ENCODE data around the gene GALNT2.

GALNT2 gene

GRCh38 chr1:230268371-230269170, 201.5 kb downstream of the GALNT2 start:
- no peak for DNase-seq

GRCh38 chr1:230270185-230270558, 203.1 kb downstream of the GALNT2 start:
- no peak for DNase-seq

DNA sequence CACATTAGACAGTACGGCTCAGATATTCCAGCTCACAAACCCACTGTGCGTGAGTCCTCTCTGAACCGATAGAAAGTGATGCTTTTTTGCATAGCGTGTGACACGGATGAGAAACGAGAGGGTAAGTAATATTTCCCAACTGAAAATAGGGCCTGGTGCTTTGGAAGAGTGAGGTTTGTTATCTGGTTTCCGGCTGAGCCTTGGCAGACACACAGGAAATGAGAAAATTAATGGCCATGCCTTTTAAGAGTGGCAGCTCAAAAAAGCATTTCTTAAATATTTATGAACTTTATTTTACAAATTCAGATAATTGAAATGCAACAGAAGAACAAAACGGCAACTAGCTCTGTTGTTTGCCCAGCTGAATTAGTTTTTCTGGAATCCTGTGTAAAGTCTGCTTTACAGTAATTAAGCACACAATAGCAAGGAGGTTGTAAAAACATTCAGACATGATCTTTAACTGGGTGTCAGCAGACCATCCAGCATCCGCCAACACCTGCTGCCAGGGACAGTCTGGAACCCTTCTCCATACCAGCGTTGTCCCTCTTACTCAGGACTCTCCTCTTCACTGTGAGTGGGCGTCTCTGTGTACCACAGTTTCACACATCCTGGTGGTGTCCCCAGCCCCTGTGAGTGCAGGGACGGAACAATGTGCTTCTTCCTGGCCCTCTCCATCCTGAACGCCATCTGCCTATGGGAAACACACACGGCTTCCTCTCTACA, 203.7 kb downstream of the GALNT2 start:
- DNase-seq: peak; percentile 41

DNA sequence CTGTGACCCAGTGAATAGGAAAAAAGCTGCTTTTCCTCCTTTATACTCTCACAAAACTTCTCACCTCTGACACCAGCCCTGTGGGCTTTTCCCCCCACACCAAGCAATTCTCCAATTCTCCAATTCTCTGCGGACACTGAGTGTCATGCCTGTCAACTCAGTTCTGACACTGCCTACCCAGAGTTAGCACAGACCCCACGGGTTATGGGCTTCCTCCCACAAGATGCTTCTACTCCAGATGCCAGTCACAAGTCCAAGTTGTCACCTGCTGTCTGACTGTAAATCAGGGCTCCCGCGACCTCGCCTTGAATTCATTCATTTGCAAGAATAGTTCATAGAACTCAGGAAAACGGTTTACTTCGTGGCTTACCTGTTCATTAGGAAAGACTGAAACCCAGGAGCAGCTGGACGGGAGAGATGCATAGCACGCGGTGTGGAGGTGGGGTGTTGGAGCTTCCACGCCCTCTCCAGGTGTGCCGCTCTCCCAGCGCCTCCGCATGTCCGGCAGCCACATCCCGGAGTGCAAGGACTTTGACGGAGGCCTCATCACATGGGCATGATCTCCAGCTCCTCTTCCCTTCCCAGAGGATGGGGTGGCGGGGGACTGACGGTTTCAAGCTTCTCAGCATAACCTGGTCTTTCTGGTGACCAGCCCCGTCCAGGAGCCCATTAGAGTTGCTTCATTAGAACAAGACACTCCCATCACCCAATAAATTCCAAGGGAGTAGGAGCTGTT, 204.4 kb downstream of the GALNT2 start:
- DNase-seq: no peak

DNA sequence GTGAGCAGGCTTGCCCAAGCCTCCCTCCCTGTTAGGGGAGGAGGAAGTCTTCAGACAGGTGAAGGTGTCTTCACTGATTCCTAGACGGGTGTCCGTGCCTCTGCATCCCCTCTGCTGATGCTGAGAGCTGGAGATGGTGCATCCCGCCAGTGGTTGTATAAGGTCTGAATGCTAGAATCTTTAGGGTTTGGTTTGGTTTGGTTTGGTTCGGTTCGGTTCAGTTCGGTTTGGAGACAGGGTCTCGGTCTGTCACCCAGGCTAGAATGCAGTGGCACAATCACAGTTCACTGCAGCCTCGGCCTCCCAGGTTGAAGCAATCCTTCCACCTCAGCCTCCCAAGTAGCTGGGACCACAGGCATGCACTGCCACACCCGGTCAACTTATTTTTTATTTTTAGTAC, 205.5 kb downstream of the GALNT2 start:
- DNase-seq: no peak

DNA sequence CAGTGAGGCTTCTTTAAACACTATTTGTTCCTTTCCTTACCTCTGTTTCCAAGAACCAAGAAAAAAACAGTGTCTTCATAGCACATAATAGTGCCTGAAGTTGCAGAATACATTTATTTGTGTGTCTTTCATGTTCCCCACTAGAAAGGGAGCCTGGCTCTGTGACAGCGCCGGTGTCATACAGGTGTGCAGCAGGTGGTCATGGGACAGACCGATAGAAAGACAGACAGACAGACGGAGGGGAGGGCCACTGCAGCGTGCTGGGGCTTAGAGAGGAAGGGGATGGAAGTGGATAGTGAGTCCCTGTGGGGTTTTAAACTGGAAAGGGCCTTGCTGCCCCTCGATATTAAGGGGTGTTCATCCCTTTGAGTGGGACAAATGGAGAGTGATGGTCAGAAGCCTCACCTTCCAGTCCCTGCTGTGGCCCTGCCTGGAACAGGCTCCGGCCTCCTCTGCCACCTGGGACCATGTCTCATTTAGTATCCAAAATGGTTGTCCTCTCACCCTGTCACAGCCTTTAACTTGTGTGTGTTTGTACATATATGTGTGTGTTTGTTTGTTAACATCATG, 206.2 kb downstream of the GALNT2 start:
- no peak for DNase-seq

- no peak for DNase-seq
Measured at GRCh38 chr1:230274254-230274653, 207.2 kb downstream of the GALNT2 start.

GRCh38 chr1:230276401-230276800, 209.4 kb downstream of the GALNT2 start:
- DNase-seq: no peak

DNA sequence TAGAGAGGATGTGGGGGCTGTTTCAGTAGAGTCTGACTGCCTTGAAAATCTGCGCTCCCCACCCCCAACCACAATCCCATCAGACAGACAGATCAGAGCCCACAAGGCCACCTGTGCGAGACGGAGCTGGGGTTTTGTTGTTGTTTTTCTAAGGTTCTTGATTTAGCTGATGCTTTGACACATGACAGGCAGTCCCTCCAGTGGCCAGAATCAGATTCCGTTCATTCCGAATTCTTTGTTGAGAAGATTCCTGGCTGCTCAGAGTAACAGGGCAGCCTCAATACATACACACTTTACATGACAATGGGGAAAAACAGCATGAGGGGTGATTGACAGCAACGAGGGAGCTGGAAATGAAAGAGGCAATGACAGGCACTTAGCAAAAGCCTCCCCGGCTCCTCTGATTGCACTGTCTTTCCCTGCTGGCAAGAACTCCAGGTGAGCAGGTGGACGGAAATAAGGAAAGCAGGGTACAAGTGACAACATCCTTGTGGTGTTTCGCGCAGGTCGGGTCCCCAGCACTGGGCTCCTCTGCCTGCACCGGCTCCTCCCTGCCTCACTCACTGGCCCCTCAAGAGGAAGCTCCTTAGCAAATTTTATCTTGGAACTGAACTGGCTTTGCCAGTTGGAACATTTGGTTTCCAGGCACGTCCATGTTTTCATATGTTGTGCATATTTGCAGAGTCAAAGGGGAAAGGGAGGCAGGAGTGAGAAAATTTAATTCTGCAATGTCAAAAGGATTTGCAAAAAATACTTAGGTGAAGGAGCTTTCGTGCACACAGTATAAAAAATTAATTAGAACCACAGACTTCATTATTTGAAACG, 210.4 kb downstream of the GALNT2 start:
- DNase-seq: no peak

- no peak for DNase-seq
Measured at GRCh38 chr1:230278376-230278775, 211.3 kb downstream of the GALNT2 start.

DNA sequence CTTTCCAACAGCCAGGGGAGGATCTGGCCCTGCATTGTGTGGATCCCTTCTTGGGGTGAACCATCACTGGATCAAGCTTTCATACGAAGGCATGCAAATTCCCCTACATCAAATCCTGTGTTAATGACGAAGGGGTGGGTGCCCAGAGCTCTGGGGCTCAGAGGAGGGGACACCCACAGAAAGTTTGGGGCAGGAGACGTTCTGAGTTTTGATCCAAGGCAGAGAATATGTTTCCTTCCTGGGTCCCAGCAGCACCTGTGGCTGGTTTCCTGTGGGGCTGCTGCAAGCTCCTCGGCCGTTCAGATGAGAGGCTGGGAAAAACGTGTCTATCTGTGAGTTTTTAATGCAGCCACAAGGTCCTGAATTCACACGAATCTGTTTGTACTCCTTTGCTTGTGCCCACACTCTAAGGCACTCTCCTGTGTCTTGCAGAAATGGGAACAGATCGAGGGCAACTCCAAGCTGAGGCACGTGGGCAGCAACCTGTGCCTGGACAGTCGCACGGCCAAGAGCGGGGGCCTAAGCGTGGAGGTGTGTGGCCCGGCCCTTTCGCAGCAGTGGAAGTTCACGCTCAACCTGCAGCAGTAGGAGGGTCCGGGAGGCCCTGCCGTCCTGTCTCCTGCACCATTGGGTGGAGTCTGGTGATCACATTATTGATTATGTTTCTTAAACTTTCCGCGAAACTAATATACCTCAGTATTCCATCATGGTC, 212.0 kb downstream of the GALNT2 start:
- DNase-seq: no peak

GRCh38 chr1:230279583-230279945, 212.5 kb downstream of the GALNT2 start:
- DNase-seq: no peak

DNA sequence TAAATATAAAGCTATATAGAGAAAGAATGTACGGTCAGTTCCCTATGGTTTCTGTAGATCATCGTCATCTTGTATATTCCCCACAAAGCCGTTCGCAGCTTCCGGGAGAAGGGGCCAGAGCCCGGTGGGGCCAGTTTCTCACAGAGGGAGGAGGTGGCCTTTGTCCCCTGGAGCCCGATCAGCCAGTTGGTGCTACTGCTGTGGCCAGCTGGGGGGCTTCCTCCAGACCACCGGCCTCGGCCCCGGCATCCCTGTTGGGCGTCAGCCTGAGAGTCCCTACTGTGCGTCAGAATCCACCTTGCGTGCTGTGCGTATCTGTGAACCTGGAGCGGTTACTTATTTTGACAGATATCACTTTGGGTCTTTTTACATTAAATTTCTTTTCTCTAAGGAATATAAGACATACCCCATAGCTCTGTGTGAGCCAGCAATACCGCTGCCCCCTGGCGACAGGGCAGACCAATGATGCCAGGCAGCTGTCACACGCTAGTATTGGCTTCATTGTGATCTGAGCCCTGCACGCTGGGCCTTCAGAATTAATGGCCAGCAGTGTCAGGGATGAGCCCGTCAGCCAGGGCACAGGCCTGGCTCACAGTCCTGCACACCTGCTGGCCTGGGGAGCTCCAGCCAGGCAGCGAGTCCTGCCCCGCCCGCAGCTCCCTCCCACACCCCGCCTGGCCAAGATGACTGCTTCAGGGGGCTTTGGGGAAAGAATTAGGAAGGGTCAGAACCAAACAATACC, 213.2 kb downstream of the GALNT2 start:
- no peak for DNase-seq

DNA sequence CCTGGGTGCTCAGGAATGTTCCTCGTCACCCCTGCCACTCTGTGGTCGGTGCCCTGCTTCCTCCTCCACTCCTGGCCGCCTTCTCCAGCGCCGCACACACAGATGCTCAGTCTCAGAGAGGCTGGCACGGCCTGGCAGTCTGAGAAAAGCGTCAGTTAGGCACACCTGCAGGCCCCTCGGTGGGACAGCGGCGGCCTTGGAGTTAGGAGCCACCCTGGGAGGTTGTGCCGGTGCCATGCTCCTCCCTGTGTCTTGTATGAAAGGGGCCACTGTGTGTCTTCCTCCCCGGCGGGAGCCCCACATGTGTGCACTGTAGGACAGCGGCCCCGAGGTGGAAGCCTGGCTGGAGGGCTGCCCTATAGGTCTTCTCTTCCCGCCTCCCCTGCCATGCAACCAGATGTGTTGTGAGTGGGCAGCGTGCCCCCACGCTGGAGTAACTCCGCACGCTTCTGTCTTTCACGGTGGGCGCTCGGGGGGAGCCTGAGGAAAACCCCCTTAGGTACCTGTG, 213.9 kb downstream of the GALNT2 start:
- DNase-seq: no peak

DNA sequence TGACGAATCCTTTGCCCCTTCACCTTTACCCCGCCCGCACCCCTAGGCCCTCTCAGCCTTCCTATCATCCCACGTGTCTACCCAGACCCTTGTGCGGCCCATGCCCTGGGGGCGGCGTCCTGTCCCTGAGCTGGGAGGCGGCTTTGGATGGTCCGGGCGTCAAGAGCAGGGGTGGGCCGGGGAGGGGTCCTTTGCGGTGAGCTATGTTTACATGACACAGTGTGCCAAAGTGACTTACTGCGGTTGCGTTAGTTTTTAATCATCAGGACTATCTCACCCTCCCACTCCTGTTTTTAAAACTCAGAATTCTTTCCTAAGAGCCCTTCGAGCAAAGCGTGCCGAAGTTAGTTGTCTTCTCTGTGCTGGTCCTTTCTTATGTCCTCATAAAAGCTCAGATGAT, 214.5 kb downstream of the GALNT2 start:
- DNase-seq: no peak

- no peak for DNase-seq
Measured at GRCh38 chr1:230282157-230282556, 215.1 kb downstream of the GALNT2 start.

DNA sequence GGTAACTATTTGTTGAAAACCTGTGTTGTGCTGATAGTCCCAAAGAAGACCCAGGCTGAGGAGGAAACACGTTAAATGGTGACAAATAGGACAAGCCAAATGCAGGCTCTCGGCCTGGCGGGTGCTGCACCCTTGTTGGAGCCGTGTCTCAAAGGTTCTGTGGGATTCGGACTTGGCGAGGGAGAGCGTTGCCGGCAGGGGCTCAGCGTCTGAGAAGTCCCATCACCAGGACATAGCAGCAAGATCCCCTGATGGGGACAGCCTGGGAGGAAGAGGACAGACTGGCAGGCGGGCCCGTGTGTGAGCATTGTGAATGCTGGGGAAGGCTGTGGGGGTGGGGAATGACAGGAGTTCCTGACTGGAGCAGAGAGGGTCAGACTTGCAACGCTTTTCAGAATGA, 216.6 kb downstream of the GALNT2 start:
- DNase-seq: no peak

DNA sequence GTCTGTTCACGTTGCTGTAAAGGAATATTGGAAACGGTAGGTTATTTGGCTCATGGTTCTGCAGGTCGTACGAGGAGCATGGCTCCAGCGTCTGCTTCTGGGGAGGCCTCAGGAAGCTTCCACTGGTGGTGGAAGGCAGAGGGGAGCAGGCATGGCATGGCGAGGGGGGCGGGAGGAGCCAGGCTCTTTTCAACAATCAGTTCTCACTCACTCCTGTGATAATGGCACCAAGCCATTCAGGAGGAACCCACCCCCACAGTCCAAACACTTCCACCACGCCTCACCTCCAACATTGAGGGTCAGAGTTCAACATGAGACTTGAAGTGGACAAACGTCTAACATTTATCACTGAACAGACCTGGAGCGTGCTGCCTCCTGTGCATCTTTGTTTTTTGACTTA, 217.9 kb downstream of the GALNT2 start:
- DNase-seq: no peak

GRCh38 chr1:230285351-230285750, 218.3 kb downstream of the GALNT2 start:
- DNase-seq: no peak

- no peak for DNase-seq
Measured at GRCh38 chr1:230286166-230286889, 219.3 kb downstream of the GALNT2 start.
